ENCODE measurements around the gene TMEM42. TPM values are rescaled to one million over a fixed set of nuclear protein-coding genes. Genes with fewer than 3 reads are reported as not detected.
"Not testable (repeated sequence)": the region's sequence is repeated elsewhere in the genome, so short reads cannot be mapped to it uniquely, and the experiment has no call there.

Gene TMEM42
- total RNA-seq = 10 to 100 TPM; 13.9 to 15.8 TPM

DNA sequence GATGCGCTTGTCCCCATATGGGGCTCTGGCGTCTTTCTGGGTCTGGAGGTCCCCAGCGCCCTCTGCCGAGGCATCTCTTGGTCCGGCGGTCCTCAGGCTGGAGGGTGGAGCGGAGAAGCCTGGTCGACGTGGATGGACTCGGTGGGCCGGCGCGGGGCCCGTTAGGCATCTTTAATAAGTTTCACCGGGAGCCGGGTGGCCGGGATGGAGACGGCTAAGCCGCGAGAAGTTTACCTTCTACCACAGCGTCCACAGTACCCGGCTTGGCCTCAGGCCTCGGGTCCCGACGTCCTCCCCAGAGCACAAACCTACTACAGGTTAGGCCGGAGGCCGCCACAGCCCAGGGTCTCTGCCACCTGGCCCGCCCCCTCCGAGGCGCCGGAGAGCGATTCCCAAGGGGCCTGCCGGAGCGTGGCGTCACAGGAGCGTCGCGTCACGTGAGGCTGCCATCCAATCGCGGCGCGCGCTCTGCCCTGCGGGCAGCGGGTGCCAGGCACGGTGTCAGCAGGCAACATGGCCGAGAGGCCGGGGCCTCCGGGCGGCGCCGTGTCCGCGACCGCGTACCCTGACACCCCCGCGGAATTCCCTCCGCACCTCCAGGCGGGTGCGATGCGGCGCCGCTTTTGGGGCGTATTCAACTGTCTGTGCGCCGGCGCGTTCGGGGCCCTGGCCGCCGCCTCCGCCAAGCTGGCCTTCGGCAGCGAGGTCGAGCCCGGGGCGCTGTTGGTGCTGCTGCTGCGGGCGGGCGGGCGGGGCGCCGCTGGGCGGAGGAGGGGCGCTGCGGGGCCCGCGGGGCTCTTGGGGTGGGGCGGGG, at the start of gene TMEM42:
Gene TMEM42, plus strand, starts transcription at position 501 of the 814 bp plus-strand sequence. Its CDS starts 13 bp downstream, at position 514.
- H3K27ac Mint-ChIP-seq = peak within 1 kb of the TSS; percentile 78
- CTCF ChIA-PET = no interaction called here
- H3K4me3 Mint-ChIP-seq = peak within 1 kb of the TSS; percentile 84
- peaks cover 13% of the 10 kb centered on the region for H3K36me3 Mint-ChIP-seq (ENCODE audit: low read depth)
- DNase-seq = peak; percentile 86
- H3K27me3 Mint-ChIP-seq (ENCODE audit: low read depth) = no peaks in the 10 kb centered on the region
- intact Hi-C loops (cut with micrococcal nuclease) = loop anchor here (1.0 to 5.0 kb wide), 5 partner anchors 53 to 524 kb away; partner anchors contain the start of genes KIAA1143, KIF15, TCAIM and ZKSCAN7
- peaks cover 38% of the 10 kb centered on the region for H3K4me1 Mint-ChIP-seq (ENCODE audit: low read depth)
- no peaks in the 10 kb centered on the region for H3K9me3 Mint-ChIP-seq

DNA sequence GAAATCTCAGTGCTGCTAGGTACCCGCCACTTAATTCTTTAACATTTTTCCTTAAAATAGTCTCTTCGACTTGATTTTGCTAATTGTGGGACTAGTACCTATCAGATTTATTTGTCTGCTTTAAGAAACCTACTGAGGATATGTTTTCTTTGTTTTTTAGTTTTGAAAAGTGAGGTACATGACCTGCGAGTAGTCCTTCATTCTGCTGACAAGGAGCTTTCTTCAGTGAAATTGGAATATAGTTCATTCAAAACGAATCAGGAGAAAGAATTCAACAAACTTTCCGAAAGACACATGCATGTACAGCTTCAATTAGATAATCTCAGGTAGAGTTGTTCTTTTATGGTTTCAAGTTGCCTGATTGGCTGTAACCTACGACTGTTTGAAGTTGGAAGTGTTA, 47.0 kb upstream of the TMEM42 start:
- H3K27me3 Mint-ChIP-seq (ENCODE audit: low read depth) = no peaks in the 10 kb centered on the region
- no peak overlapping the region for H3K4me3 Mint-ChIP-seq
- CTCF ChIA-PET = interaction anchor here (0.6 kb wide), 1 partner anchor 424 kb away, joined by 7 read pairs; no protein-coding TSS in a partner anchor
- H3K36me3 Mint-ChIP-seq (ENCODE audit: low read depth) = peaks cover 63% of the 10 kb centered on the region
- no peak for DNase-seq
- intact Hi-C loops (cut with micrococcal nuclease) = no loop called here
- H3K4me1 Mint-ChIP-seq (ENCODE audit: low read depth) = no peaks in the 10 kb centered on the region
- no peak overlapping the region for H3K27ac Mint-ChIP-seq
- peaks cover 4% of the 10 kb centered on the region for H3K9me3 Mint-ChIP-seq

DNA sequence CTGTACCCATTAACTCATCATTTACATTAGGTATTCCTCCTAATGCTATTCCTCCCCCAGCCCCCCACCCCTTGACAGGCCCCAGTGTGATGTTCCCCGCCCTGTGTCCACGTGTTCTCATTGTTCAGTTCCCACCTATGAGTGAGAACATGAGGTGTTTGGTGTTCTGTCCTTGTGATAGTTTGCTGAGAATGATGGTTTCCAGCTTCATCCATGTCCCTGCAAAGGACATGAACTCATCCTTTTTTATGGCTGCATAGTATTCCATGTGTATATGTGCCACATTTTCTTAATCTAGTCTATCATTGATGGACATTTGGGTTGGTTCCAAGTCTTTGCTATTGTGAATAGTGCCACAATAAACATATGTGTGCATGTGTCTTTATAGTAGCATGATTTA, 45.4 kb upstream of the TMEM42 start:
- H3K27me3 Mint-ChIP-seq (ENCODE audit: low read depth); DNase-seq; H3K9me3 Mint-ChIP-seq; H3K4me3 Mint-ChIP-seq; intact Hi-C loops (cut with micrococcal nuclease); H3K4me1 Mint-ChIP-seq (ENCODE audit: low read depth); H3K27ac Mint-ChIP-seq; CTCF ChIA-PET: not testable (repeated sequence)
- H3K36me3 Mint-ChIP-seq (ENCODE audit: low read depth) = peaks cover 62% of the 10 kb centered on the region

DNA sequence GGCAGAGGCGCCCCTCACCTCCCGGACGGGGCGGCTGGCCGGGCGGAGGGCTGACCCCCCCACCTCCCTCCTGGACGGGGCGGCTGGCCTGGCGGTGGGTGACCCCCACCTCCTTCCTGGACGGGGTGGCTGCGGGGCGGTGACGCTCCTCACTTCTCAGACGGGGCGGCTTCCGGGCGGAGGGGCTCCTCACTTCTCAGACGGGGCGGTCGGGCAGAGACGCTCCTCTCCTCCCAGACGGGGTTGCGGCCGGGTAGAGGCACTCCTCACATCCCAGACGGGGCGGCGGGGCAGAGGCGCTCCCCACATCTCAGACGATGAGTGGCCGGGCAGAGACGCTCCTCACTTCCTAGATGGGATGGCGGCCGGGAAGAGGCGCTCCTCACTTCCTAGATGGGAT, 40.5 kb upstream of the TMEM42 start:
- H3K4me3 Mint-ChIP-seq; CTCF ChIA-PET; H3K9me3 Mint-ChIP-seq; H3K4me1 Mint-ChIP-seq (ENCODE audit: low read depth); H3K27ac Mint-ChIP-seq; H3K27me3 Mint-ChIP-seq (ENCODE audit: low read depth); intact Hi-C loops (cut with micrococcal nuclease); DNase-seq: not testable (repeated sequence)
- peaks cover 63% of the 10 kb centered on the region for H3K36me3 Mint-ChIP-seq (ENCODE audit: low read depth)

DNA sequence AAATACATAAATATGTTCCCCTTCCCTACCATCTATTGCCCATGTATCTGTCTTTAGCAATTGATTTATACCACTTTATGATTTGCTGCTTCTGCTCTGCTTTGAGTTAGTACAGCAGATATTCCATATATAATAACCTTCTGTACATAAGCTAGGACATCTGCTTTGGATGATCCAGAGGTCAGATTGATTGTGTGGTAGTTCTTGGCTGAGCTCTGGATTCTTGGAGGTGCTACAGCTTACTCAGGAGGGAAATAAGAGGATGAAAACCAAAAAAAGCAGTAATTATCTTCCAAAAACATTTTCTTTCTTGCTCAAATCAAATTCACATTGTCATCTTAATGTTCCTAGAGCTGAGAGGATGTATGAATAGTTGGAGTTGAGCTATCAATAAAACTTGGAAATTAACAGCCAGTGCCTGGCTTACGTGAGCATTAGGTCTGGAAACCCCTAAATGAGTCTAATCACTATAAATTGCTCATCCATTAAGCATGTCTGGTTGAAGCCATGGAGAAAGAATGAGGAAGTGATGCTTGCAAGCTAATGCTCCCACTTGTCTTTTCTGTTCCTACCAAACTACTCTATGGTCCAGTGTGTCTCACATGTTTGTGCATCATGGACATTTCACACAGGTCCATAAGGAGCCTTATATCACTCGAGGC, 36.3 kb upstream of the TMEM42 start:
- Mint-ChIP-seq H3K27me3 (ENCODE audit: low read depth) (no peaks in the 10 kb centered on the region), H3K27ac (no peak overlapping the region), H3K9me3 (peaks cover 3% of the 10 kb centered on the region), H3K4me3 (no peak overlapping the region), H3K36me3 (ENCODE audit: low read depth) (peaks cover 52% of the 10 kb centered on the region), H3K4me1 (ENCODE audit: low read depth) (no peaks in the 10 kb centered on the region)
- DNase-seq = no peak
- CTCF ChIA-PET = interaction anchor here (1.1 kb wide), 1 partner anchor 11 kb away, joined by 3 read pairs; no protein-coding TSS in a partner anchor
- intact Hi-C loops (cut with micrococcal nuclease) = no loop called here

DNA sequence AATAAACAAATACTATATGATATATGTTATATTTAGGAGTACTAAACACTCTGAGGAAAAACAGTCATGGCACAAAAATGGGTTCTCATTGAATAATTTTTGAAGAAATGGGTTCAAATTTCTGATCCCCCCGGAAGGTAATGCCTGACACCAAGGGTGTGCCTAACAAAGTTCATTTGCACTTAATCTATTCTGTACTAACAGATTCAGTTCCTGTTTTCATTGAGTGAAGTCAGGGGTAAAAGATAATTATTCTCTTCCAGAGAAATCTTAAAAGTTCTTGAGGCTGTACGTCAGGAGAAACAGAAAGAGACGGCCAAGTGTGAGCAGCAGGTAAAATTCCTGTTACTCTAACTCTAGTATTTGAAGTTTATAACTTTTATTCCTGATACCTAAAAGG, 34.5 kb upstream of the TMEM42 start:
- Mint-ChIP-seq H3K4me3 (no peak overlapping the region), H3K27ac (no peak overlapping the region), H3K9me3 (peaks cover 3% of the 10 kb centered on the region), H3K36me3 (ENCODE audit: low read depth) (peaks cover 55% of the 10 kb centered on the region), H3K4me1 (ENCODE audit: low read depth) (no peaks in the 10 kb centered on the region), H3K27me3 (ENCODE audit: low read depth) (no peaks in the 10 kb centered on the region)
- intact Hi-C loops (cut with micrococcal nuclease) = no loop called here
- DNase-seq = no peak
- CTCF ChIA-PET = interaction anchor here (0.6 kb wide), 1 partner anchor 8 kb away, joined by 3 read pairs; no protein-coding TSS in a partner anchor

DNA sequence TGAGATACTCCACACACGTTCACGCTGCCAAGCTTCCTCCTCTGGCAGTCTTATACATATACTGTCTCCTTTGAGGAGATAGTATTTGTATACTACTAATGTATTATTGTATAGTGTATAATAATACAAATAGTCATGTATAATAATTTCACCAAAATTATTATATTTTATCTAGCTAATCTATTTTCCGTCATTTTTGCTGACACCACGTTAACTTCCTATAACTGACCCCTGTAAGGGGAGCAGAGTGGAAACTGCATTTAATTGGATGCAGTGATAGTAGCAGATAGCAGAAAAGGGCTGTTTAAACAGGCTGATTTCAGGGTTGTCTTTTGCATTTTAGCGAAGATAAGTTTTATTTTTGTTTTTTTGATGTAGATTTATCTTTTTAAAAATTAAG, 30.5 kb upstream of the TMEM42 start:
- Mint-ChIP-seq H3K4me1 (ENCODE audit: low read depth) (no peaks in the 10 kb centered on the region), H3K4me3 (no peak overlapping the region), H3K36me3 (ENCODE audit: low read depth) (peaks cover 45% of the 10 kb centered on the region), H3K27ac (no peak overlapping the region), H3K9me3 (peaks cover 3% of the 10 kb centered on the region), H3K27me3 (ENCODE audit: low read depth) (no peaks in the 10 kb centered on the region)
- intact Hi-C loops (cut with micrococcal nuclease) = no loop called here
- CTCF ChIA-PET = interaction anchor here (0.9 kb wide), 1 partner anchor 21 kb away, joined by 3 read pairs; no protein-coding TSS in a partner anchor
- DNase-seq = no peak

DNA sequence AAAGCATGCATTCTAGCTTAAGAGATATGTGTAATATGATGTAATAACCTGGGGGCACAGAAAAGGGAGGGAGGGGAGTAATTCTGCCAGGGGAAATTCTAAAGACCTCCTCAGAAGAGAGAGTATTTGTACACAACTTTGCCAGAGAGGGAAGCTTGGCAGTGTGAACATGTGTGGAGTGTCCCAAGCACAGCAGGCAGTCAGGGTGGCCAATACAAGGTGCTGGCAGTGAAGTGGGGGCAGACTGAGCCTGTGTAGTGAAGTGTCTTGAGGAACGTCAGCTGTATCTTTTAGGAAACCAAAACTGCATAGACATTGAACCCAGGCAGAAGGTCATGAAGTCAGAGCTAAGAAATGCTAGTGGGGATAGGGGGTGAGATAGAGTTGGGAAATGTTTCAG, 29.7 kb upstream of the TMEM42 start:
- intact Hi-C loops (cut with micrococcal nuclease) = no loop called here
- no peaks in the 10 kb centered on the region for H3K4me1 Mint-ChIP-seq (ENCODE audit: low read depth)
- H3K36me3 Mint-ChIP-seq (ENCODE audit: low read depth) = peaks cover 48% of the 10 kb centered on the region
- CTCF ChIA-PET = no interaction called here
- DNase-seq = no peak
- no peaks in the 10 kb centered on the region for H3K27me3 Mint-ChIP-seq (ENCODE audit: low read depth)
- peaks cover 9% of the 10 kb centered on the region for H3K9me3 Mint-ChIP-seq
- H3K4me3 Mint-ChIP-seq = no peak overlapping the region
- H3K27ac Mint-ChIP-seq = no peak overlapping the region

DNA sequence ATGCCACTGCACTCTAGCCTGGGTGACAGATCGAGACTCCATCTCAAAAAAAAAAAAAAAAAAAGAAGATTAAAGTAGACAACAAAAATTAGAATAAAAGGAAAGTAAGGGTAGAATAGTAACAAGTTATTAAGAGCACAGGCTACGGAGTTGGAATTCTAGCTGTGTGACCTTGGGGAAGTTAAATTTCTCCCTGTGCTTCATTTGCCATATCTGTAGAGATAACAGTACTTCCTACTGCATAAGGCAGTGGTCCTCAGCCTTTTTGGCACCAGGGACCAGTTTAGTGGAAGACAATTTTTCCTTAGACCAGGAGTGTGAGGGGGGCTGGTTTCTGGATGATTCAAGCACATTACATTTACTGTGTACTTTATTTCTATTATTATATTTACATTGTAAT, 28.7 kb upstream of the TMEM42 start:
- CTCF ChIA-PET = no interaction called here
- no peaks in the 10 kb centered on the region for H3K4me1 Mint-ChIP-seq (ENCODE audit: low read depth)
- no peak overlapping the region for H3K27ac Mint-ChIP-seq
- peaks cover 51% of the 10 kb centered on the region for H3K36me3 Mint-ChIP-seq (ENCODE audit: low read depth)
- H3K27me3 Mint-ChIP-seq (ENCODE audit: low read depth) = no peaks in the 10 kb centered on the region
- intact Hi-C loops (cut with micrococcal nuclease) = no loop called here
- no peak for DNase-seq
- H3K4me3 Mint-ChIP-seq = no peak overlapping the region
- H3K9me3 Mint-ChIP-seq = peaks cover 10% of the 10 kb centered on the region

DNA sequence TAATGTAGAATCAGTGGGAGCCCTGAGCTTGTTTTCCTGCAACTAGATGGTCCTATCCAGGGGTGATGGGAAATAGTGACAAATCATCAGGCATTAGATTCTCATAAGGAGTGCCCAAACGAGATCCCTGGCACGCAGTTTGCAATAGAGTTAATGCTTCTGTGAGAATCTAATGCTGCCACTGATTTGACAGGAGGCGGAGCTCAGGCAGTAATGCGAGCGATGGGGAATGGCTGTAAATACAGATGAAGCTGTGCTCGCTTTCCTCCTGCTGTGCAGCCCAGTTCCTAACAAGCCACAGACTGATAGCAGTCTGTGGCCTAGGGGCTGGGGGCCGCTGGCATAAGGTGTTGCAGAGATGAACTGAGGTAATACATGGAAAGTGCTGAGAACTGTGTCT, 28.3 kb upstream of the TMEM42 start:
- H3K27ac Mint-ChIP-seq = no peak overlapping the region
- DNase-seq = no peak
- peaks cover 10% of the 10 kb centered on the region for H3K9me3 Mint-ChIP-seq
- H3K36me3 Mint-ChIP-seq (ENCODE audit: low read depth) = peaks cover 52% of the 10 kb centered on the region
- CTCF ChIA-PET = no interaction called here
- H3K27me3 Mint-ChIP-seq (ENCODE audit: low read depth) = no peaks in the 10 kb centered on the region
- no peaks in the 10 kb centered on the region for H3K4me1 Mint-ChIP-seq (ENCODE audit: low read depth)
- intact Hi-C loops (cut with micrococcal nuclease) = no loop called here
- no peak overlapping the region for H3K4me3 Mint-ChIP-seq

DNA sequence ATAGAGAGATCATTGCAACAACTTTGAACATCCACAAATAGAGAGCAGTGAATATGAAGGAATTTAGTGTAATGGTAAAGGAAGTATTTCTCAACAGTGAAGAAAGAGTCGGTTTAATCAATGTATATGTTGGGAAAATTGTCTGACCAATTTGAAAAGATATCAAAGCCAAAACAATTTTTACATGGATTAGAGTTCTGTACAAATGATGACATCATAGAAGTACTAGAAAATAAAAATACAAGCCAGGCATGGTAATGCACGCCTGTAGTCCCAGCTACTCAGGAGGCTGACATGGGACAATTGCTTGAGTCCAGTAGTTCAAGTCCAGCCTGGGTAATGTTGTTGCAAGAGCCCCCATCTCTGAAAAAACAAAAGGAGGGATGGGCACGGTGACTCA, 26.0 kb upstream of the TMEM42 start:
- H3K36me3 Mint-ChIP-seq (ENCODE audit: low read depth) = peaks cover 56% of the 10 kb centered on the region
- H3K27ac Mint-ChIP-seq = no peak overlapping the region
- no peak overlapping the region for H3K4me3 Mint-ChIP-seq
- no peaks in the 10 kb centered on the region for H3K4me1 Mint-ChIP-seq (ENCODE audit: low read depth)
- peaks cover 10% of the 10 kb centered on the region for H3K9me3 Mint-ChIP-seq
- no peak for DNase-seq
- no peaks in the 10 kb centered on the region for H3K27me3 Mint-ChIP-seq (ENCODE audit: low read depth)
- CTCF ChIA-PET = no interaction called here
- intact Hi-C loops (cut with micrococcal nuclease) = no loop called here

DNA sequence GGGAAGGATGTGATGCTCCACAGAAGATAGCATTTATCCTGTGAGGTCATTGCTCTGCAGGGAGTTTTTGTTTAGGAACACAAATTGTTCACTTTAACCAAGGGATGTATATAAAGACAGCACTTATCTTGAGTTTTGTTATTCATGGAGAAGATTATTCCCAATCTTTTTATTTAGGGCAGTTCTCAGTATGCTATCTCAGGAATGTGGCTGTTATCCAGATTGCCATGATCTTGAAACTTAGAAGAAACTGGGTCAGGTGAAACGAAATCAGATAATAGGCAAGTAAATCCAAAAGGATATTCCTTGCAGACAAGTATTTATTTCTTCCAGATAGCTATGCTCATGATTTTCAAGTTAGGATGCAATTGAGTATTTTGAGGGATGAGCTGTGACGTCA, 19.3 kb upstream of the TMEM42 start:
- H3K4me1 Mint-ChIP-seq (ENCODE audit: low read depth) = no peaks in the 10 kb centered on the region

More for the DNA sequence above, 19.3 kb upstream of the TMEM42 start:
- intact Hi-C loops (cut with micrococcal nuclease) = no loop called here
- Mint-ChIP-seq H3K9me3 (no peaks in the 10 kb centered on the region), H3K4me3 (no peak overlapping the region), H3K36me3 (ENCODE audit: low read depth) (peaks cover 63% of the 10 kb centered on the region), H3K27ac (no peak overlapping the region), H3K27me3 (ENCODE audit: low read depth) (no peaks in the 10 kb centered on the region)
- no peak for DNase-seq
- CTCF ChIA-PET = no interaction called here
